ENCODE measurements around the gene CCL26. TPM values are rescaled to one million over a fixed set of nuclear protein-coding genes. Genes with fewer than 3 reads are reported as not detected.
"Not testable (repeated sequence)": the region's sequence is repeated elsewhere in the genome, so short reads cannot be mapped to it uniquely, and the experiment has no call there.

The CCL26 gene
- total RNA-seq, 2 experiments from 2014 or later: not detected

DNA sequence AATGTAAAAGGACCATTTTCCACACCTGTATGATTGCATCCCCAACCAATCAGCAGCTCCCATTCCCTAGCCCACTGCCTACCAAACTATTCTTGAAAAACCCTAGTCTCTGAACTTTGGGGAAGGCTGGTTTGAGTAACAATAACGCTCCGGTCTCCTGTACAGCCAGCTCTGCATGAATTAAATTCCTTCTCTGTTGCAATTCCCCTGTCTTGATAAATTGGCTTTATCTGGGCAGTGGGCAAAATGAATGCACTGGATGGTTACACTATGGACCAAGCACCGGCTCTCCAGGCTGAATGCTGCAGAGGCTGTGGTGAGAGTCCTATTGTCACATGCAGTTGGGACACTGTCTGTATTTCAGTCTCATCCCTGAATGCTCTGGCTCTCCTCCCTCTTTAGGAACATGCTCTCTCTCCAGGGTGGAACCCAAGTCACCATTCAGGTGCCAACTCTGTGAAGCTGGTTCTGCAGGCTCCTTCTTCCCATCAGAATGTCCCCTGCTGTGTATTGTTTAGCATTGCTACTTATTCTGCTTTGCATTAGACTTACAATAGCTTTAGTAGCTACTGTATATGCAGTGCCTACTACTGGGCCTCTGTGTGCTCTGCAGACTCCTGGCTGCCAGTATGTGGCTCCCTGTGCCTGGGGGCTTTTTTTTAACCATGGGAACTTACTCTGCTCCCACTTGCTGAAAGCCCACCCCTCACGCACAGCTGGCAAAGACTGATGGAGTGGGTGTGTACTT is 34.7 kb upstream of the CCL26 start:
- Mint-ChIP-seq H3K36me3 (peaks cover 3% of the 10 kb centered on the region), H3K27me3 (no peaks in the 10 kb centered on the region), H3K9me3 (ENCODE audit: low read depth) (peaks cover 4% of the 10 kb centered on the region), H3K27ac (no peak overlapping the region), H3K4me1 (no peaks in the 10 kb centered on the region), H3K4me3 (no peak overlapping the region)
- ATAC-seq (no peak), DNase-seq (no peak)
- CTCF ChIA-PET: no interaction called here

DNA sequence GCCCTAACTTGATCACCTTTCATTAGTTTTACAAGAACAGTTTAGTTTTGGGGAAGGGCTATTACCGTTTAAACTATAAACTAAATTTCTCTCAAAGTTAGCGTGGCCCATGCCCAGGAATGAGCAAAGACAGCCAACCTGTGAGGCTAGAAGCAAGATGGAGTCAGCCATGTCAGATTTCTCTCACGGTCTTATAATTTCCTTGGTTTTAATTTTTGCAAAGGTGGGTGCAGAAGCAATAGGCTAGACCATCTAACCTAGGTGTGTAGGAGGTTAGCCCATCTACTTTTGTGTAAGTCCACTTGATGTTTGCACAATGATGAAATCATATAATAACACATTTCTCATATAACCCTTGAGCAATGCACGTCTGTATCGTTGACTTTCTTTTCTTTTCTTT is 32.7 kb upstream of the CCL26 start:
- H3K27me3 Mint-ChIP-seq: no peaks in the 10 kb centered on the region
- no peak overlapping the region for H3K4me3 Mint-ChIP-seq
- CTCF ChIA-PET: interaction anchor here (1.1 kb wide), 1 partner anchor 13 kb away, joined by 3 read pairs; no protein-coding TSS in a partner anchor
- no peak for DNase-seq
- H3K4me1 Mint-ChIP-seq: no peaks in the 10 kb centered on the region
- no peak for ATAC-seq
- H3K9me3 Mint-ChIP-seq (ENCODE audit: low read depth): peaks cover 4% of the 10 kb centered on the region
- H3K36me3 Mint-ChIP-seq: peaks cover 3% of the 10 kb centered on the region
- H3K27ac Mint-ChIP-seq: no peak overlapping the region

DNA sequence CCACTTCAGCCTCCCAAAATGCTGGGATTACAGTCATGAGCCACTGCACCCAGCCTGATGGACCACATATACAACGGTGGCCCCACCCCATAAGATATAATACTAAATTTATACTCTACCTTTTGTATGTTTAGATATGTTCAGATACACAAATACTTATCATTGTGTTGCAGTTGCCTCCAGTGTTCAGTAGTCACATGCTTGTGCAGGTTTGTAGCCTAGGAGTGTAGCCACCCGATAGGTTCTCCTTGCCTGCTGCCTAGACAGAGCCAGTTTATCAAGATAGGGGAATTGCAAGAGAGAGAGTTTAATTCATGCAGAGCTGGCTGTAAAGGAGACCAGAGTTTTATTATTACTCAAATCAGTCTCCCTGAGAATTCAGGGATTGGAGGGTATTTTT is 32.0 kb upstream of the CCL26 start:
- Mint-ChIP-seq H3K4me1 (no peaks in the 10 kb centered on the region), H3K9me3 (ENCODE audit: low read depth) (peaks cover 4% of the 10 kb centered on the region), H3K4me3 (no peak overlapping the region), H3K27me3 (no peaks in the 10 kb centered on the region), H3K27ac (no peak overlapping the region), H3K36me3 (peaks cover 3% of the 10 kb centered on the region)
- ATAC-seq: no peak
- DNase-seq: no peak
- CTCF ChIA-PET: interaction anchor here (1.1 kb wide), 1 partner anchor 12 kb away, joined by 3 read pairs; no protein-coding TSS in a partner anchor

DNA sequence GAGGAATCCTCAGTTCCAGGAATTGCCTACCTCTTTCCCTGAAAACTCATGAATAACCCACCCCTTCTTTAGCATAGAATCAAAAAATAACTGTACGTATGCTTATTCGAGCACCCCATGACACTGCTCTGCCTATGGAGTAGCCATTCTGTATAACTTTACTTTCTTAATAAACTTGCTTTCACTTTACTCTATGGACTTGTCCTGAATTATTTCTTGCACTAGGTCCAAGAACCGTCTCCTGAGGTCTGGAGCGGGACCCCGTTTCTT is 30.5 kb upstream of the CCL26 start:
- DNase-seq (no peak), ATAC-seq (no peak)
- H3K36me3 Mint-ChIP-seq: peaks cover 3% of the 10 kb centered on the region
- peaks cover under 1% of the 10 kb centered on the region for H3K9me3 Mint-ChIP-seq (ENCODE audit: low read depth)
- H3K27me3 Mint-ChIP-seq: no peaks in the 10 kb centered on the region
- CTCF ChIA-PET: no interaction called here
- H3K27ac Mint-ChIP-seq: no peak overlapping the region
- H3K4me1 Mint-ChIP-seq: no peaks in the 10 kb centered on the region
- H3K4me3 Mint-ChIP-seq: no peak overlapping the region

DNA sequence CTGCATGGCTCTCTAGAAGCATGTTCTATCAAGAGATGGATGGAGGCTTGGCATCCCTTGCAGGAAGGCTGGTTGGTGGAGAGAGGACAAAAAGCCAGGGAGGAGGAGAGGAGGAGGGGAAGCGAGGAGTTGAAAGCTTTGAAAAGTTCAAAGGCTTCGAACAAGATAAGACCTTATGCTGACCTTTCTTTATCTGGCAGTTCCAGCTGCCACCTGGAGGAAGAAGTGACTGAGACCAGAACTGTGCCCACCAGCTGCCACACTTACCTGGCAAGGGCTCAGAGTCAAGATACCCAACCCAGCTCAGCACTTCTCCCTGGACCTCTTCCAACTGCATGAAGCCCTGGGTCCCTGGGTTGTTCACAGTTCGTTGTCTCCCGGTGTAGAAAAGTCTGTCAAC is 26.8 kb upstream of the CCL26 start:
- Mint-ChIP-seq H3K4me1 (no peaks in the 10 kb centered on the region), H3K27me3 (peaks cover 9% of the 10 kb centered on the region)

DNA sequence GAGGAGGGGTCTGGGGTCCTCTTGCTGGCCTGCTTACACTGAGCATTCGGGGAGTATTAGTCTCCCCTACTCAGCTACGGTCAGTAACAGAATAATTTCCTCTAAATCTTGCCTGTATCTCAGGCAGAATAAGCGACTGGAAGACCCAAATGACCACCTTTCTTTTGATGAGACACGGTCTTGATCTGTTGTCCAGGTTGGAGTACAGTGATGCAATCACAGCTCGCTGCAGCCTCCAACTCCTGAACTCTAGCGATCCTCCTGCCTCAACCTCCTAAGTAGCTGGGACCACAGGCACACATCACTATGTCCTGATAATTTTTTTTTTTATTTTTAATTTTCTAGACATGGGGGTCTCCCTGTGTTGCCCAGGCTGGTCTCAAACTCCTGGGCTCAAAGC is 24.4 kb upstream of the CCL26 start:
- DNase-seq (no peak), ATAC-seq (no peak)
- H3K4me3 Mint-ChIP-seq: no peak overlapping the region
- CTCF ChIA-PET: interaction anchor here (0.7 kb wide), 1 partner anchor 224 kb away, joined by 3 read pairs; no protein-coding TSS in a partner anchor
- peaks cover 9% of the 10 kb centered on the region for H3K27me3 Mint-ChIP-seq
- H3K4me1 Mint-ChIP-seq: no peaks in the 10 kb centered on the region
- H3K36me3 Mint-ChIP-seq: no peaks in the 10 kb centered on the region
- H3K9me3 Mint-ChIP-seq (ENCODE audit: low read depth): no peaks in the 10 kb centered on the region
- no peak overlapping the region for H3K27ac Mint-ChIP-seq

More for the DNA sequence above, 26.8 kb upstream of the CCL26 start:
- DNase-seq (no peak), ATAC-seq (no peak)
- CTCF ChIA-PET: no interaction called here
- Mint-ChIP-seq H3K36me3 (no peaks in the 10 kb centered on the region), H3K27ac (no peak overlapping the region), H3K4me3 (no peak overlapping the region), H3K9me3 (ENCODE audit: low read depth) (no peaks in the 10 kb centered on the region)

DNA sequence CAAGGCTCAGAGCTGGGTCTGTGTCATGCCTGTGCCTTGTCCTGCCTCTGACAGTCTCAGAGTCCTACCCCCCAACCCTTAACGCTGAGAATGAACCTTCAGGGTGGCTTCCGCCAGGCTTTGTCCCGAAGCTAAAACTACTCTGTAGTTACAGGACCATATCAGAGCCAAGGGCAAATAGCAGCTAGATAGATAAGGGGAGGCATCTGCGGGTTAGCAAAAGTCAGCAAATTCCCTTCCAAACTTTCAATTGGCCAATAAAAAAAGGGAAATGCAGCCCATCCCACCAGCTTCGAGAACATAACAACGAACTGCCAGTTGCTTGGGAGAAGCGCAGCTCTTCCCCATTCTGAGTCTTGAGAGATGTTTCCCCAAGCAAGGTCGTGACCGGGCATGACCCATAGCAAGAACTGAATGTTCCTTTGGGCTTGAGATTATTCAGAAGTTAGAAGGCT is 23.8 kb upstream of the CCL26 start:
- ATAC-seq (no peak), DNase-seq (no peak)
- no peaks in the 10 kb centered on the region for H3K9me3 Mint-ChIP-seq (ENCODE audit: low read depth)
- no peaks in the 10 kb centered on the region for H3K4me1 Mint-ChIP-seq
- no peaks in the 10 kb centered on the region for H3K36me3 Mint-ChIP-seq
- CTCF ChIA-PET: interaction anchor here (0.7 kb wide), 1 partner anchor 225 kb away, joined by 3 read pairs; no protein-coding TSS in a partner anchor
- peak overlapping the region; percentile 53 for H3K27ac Mint-ChIP-seq
- H3K27me3 Mint-ChIP-seq: peaks cover 9% of the 10 kb centered on the region
- no peak overlapping the region for H3K4me3 Mint-ChIP-seq

DNA sequence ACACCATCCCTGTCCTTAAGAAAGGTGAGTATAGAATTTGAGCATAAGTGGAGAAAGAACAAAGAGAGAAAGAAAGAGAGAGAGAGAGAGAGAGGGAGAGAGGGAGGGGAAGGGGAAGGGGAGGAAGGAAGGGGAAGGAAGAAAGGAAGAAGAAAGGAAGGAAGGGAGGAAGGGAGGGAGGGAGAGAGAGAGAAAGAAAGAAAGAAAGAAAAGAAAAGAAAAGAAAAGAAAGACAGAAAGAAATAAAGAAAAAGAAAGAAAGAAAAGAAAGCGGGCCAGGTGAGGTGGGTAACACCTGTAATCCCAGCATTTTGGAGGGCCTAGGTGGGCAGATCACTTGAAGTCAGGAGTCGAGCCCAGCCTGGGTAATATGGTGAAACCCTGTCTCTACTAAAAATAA is 21.7 kb upstream of the CCL26 start:
- Mint-ChIP-seq H3K4me1 (no peaks in the 10 kb centered on the region), H3K27me3 (peaks cover 9% of the 10 kb centered on the region), H3K4me3 (no peak overlapping the region), H3K36me3 (no peaks in the 10 kb centered on the region), H3K9me3 (ENCODE audit: low read depth) (no peaks in the 10 kb centered on the region), H3K27ac (no peak overlapping the region)
- CTCF ChIA-PET: no interaction called here
- ATAC-seq (no peak), DNase-seq (no peak)

DNA sequence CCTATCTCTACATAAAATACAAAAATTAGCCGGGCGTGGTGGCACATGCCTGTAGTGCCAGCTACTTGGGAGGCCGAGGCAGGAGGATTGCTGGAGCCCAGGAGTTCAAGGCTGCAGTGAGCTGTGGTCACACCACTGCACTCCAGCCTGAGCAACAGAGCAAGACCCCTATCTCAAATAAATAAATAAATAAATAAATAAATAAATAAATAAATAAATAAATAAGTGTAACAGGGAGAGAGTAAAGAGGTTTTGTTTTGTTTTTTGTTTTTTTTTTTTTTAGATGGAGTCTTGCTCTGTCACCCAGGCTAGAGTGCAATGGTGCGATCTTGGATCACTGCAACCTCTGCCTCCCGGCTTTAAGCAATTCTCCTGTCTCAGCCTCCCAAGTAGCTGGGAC is 20.6 kb upstream of the CCL26 start:
- H3K4me3 Mint-ChIP-seq; H3K4me1 Mint-ChIP-seq; H3K36me3 Mint-ChIP-seq; DNase-seq; H3K27ac Mint-ChIP-seq; H3K9me3 Mint-ChIP-seq (ENCODE audit: low read depth); H3K27me3 Mint-ChIP-seq; ATAC-seq: not testable (repeated sequence)
- CTCF ChIA-PET: interaction anchor here (1.2 kb wide), 1 partner anchor 12 kb away, joined by 3 read pairs; no protein-coding TSS in a partner anchor

DNA sequence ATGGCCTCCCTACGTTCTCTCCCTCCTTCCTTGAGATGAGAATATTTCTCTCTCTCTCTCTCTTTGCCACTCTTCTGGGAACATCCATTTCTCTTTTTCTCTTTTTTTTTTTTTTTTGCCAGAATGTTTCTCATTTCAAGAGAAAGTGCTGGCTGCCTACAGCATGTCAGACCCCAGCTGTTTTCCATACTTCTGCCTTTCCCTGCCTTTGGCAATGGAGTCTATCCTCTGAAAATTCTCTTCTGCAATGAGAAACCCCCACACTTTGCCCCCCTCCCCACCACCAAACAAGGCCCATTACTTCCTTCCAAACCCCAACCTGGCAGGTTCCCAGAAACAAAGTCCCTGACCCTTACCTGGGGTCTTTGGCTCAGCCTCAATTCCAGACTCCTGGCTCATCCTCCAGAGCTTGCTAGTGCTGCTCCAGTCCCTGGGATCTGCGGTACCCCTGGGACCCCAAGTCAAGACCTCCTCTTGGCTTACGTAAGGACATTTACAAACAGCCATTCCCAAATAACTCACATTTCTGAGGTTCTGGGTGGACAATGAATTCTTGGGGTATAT is 17.4 kb upstream of the CCL26 start:
- no peaks in the 10 kb centered on the region for H3K36me3 Mint-ChIP-seq
- DNase-seq: no peak
- CTCF ChIA-PET: interaction anchor here (1.8 kb wide), 1 partner anchor 27 kb away, joined by 6 read pairs; no protein-coding TSS in a partner anchor

DNA sequence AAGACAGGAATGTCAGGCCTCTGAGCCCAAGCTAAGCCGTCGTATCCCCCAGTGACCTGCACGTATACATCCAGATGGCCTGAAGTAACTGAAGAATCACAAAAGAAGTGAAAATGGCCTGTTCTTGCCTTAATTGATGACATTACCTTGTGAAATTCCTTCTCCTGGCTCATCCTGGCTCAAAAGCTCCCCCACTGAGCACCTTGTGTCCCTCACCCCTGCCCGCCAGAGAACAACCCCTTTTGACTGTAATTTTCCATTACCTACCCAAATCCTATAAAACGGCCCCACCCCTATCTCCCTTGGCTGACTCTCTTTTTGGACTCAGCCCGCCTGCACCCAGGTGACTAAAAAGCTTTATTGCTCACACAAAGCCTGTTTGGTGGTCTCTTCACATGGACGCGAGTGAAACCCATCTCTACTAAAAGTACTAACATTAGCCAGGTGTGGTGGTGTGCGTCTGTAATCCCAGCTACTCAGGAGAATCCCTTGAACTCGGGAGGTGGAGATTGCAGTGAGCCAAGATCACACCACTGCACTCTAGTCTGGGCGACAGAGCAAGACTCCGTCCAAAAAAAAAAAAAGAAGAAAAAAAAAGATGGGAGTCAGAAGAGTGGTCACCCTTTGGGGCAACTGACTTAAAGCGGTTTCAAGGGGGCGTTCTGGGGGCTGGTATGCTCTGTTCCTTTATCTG is 16.3 kb upstream of the CCL26 start:
- H3K27me3 Mint-ChIP-seq; ATAC-seq; H3K9me3 Mint-ChIP-seq (ENCODE audit: low read depth); DNase-seq; H3K4me3 Mint-ChIP-seq; H3K4me1 Mint-ChIP-seq; H3K27ac Mint-ChIP-seq; CTCF ChIA-PET; H3K36me3 Mint-ChIP-seq: not testable (repeated sequence)

More for the DNA sequence above, 17.4 kb upstream of the CCL26 start:
- Mint-ChIP-seq H3K9me3 (ENCODE audit: low read depth) (no peaks in the 10 kb centered on the region), H3K4me3 (no peak overlapping the region), H3K27me3 (peaks cover 3% of the 10 kb centered on the region), H3K4me1 (no peaks in the 10 kb centered on the region), H3K27ac (no peak overlapping the region)
- no peak for ATAC-seq

DNA sequence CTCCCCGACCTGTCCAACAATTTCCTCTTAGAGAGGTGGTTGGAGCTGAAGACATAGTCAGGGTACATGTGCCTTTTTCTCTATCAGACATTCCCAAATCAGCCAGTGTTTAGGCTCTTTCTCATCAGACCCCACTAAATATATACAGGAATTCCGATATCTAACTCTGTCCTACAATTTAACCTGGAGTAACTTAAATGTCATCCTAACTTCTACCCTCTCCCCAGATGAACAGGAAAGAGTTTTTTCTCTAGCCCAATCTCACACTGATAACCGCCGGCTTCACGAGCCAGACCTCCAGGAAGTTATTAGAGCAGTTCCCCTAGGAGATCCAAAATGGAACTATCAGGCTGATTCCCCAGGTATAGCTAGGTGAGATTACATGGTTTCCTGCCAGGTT is 11.0 kb upstream of the CCL26 start:
- DNase-seq; H3K36me3 Mint-ChIP-seq; H3K9me3 Mint-ChIP-seq (ENCODE audit: low read depth); H3K4me1 Mint-ChIP-seq; CTCF ChIA-PET; H3K27ac Mint-ChIP-seq; H3K4me3 Mint-ChIP-seq; ATAC-seq: not testable (repeated sequence)
- H3K27me3 Mint-ChIP-seq: peaks cover 36% of the 10 kb centered on the region

DNA sequence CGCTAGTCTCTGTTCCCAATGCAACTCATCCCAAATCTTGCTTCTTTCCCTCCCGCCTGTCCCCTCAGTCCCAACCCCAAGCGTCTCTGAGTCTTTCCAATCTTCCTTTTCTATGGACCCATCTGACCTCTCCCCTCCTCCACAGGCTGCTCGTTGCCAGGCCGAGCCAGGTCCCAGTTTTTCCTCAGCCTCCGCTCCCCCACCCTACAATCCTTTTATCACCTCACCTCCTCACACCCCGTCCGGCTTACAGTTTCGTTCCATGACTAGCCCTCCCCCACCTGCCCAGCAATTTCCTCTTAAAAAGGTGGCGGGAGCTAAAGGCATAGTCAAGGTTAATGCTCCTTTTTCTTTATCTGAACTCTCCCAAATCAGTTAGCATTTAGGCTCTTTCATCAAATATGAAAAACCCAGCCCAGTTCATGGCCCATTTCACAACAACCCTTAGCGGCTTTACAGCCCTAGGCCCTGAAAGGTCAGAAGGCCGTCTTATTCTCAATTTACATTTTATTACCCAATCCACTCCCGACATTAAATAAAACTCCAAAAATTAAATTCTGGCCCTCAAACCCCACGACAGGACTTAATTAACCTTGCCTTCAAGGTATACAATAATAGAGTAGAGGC is 8.7 kb upstream of the CCL26 start:
- H3K36me3 Mint-ChIP-seq; H3K4me3 Mint-ChIP-seq; DNase-seq; H3K27ac Mint-ChIP-seq; CTCF ChIA-PET; H3K9me3 Mint-ChIP-seq (ENCODE audit: low read depth); ATAC-seq: not testable (repeated sequence)
- peaks cover 21% of the 10 kb centered on the region for H3K4me1 Mint-ChIP-seq
- H3K27me3 Mint-ChIP-seq: peaks cover 36% of the 10 kb centered on the region

Data from activated CD8-positive, alpha-beta memory T cell treated with anti-CD3 and anti-CD28 coated beads, Interleukin-2, amount 10 ng/mL, durations not matched to agents 7 days and 5 days (primary cell).